ENCODE data around the gene CPT1A. TPM values are rescaled to one million over a fixed set of nuclear protein-coding genes. Genes with fewer than 3 reads are reported as not detected.

The CPT1A gene
- total RNA-seq, 2 experiments from 2014 or later = 11.3 to 13.2 TPM

- Mint-ChIP-seq H3K9me3 (no peaks in the 10 kb centered on the region), H3K27me3 (no peaks in the 10 kb centered on the region), H3K4me1 (ENCODE audit: low read depth) (no peaks in the 10 kb centered on the region), H3K4me3 (no peak overlapping the region), H3K27ac (no peak overlapping the region), H3K36me3 (ENCODE audit: low read depth) (peaks cover 23% of the 10 kb centered on the region)
- CTCF ChIA-PET = no interaction called here
- ATAC-seq (ENCODE audit: poor library complexity) = no peak
- Histone ChIP-seq H3K36me3 (ENCODE audit: insufficient read depth, low read length) (no peaks in the 10 kb centered on the region), H3K27ac (ENCODE audit: low read depth in 1 of 2, low read length in 2 of 2) (no peak overlapping the region), H3K27me3 (ENCODE audit: control insufficient read depth in 1 of 2, insufficient read depth in 2 of 2, low read length in 2 of 2) (no peaks in the 10 kb centered on the region), H3K4me3 (ENCODE audit: low read length) (no peak overlapping the region), H3K9me3 (ENCODE audit: control insufficient read depth in 1 of 2, insufficient read depth in 1 of 2, low read length in 2 of 2) (no peaks in the 10 kb centered on the region), H3K4me1 (ENCODE audit: insufficient read depth, low read length) (no peaks in the 10 kb centered on the region)
- intact Hi-C loops (cut with DNase I, micrococcal nuclease) = no loop called here
- POLR2A ChIA-PET = no interaction called here
- DNase-seq = no peak
- no peak for TF ChIP-seq CTCF (IDR thresholded peaks at IDR 0.05)
These were observed 107.6 kb downstream of the CPT1A start for GRCh38 chr11:68734111-68734510.

- ATAC-seq (ENCODE audit: poor library complexity) (no peak), DNase-seq (no peak)
- no peak for TF ChIP-seq CTCF (IDR thresholded peaks at IDR 0.05)
- Mint-ChIP-seq H3K27me3 (no peaks in the 10 kb centered on the region), H3K27ac (no peak overlapping the region), H3K4me1 (ENCODE audit: low read depth) (no peaks in the 10 kb centered on the region), H3K36me3 (ENCODE audit: low read depth) (no peaks in the 10 kb centered on the region), H3K4me3 (no peak overlapping the region), H3K9me3 (no peaks in the 10 kb centered on the region)
- POLR2A ChIA-PET = no interaction called here
- H3K9me3 ChIP-seq (ENCODE audit: control insufficient read depth in 1 of 2, insufficient read depth in 1 of 2, low read length in 2 of 2) = no peaks in the 10 kb centered on the region
- H3K27ac ChIP-seq (ENCODE audit: low read depth in 1 of 2, low read length in 2 of 2) = no peak overlapping the region
- H3K27me3 ChIP-seq (ENCODE audit: control insufficient read depth in 1 of 2, insufficient read depth in 2 of 2, low read length in 2 of 2) = no peaks in the 10 kb centered on the region
- no peaks in the 10 kb centered on the region for H3K36me3 ChIP-seq (ENCODE audit: insufficient read depth, low read length)
- intact Hi-C loops (cut with DNase I, micrococcal nuclease) = no loop called here
- no peak overlapping the region for H3K4me3 ChIP-seq (ENCODE audit: low read length)
- H3K4me1 ChIP-seq (ENCODE audit: insufficient read depth, low read length) = no peaks in the 10 kb centered on the region
- CTCF ChIA-PET = no interaction called here
These were observed 113.9 kb downstream of the CPT1A start for GRCh38 chr11:68727783-68728182.

- TF ChIP-seq CTCF (IDR thresholded peaks at IDR 0.05) = no peak
- H3K4me1 Mint-ChIP-seq (ENCODE audit: low read depth) = no peaks in the 10 kb centered on the region
- ATAC-seq (ENCODE audit: poor library complexity) (no peak), DNase-seq (peak in 1 of 14 experiments; percentile 7)
- Histone ChIP-seq H3K9me3 (ENCODE audit: control insufficient read depth in 1 of 2, insufficient read depth in 1 of 2, low read length in 2 of 2) (peaks cover 0 to 8% of the 10 kb centered on the region in 2 experiments), H3K27ac (ENCODE audit: low read depth in 1 of 2, low read length in 2 of 2) (no peak overlapping the region), H3K27me3 (ENCODE audit: control insufficient read depth in 1 of 2, insufficient read depth in 2 of 2, low read length in 2 of 2) (no peaks in the 10 kb centered on the region), H3K4me3 (ENCODE audit: low read length) (no peak overlapping the region), H3K4me1 (ENCODE audit: insufficient read depth, low read length) (no peaks in the 10 kb centered on the region), H3K36me3 (ENCODE audit: insufficient read depth, low read length) (no peaks in the 10 kb centered on the region)
- ChIA-PET POLR2A (no interaction called here), CTCF (no interaction called here)
- intact Hi-C loops (cut with DNase I, micrococcal nuclease) = no loop called here
- H3K9me3 Mint-ChIP-seq = peaks cover 9% of the 10 kb centered on the region
- peaks cover 23% of the 10 kb centered on the region for H3K36me3 Mint-ChIP-seq (ENCODE audit: low read depth)
- H3K4me3 Mint-ChIP-seq = no peak overlapping the region
- H3K27me3 Mint-ChIP-seq = no peaks in the 10 kb centered on the region
- no peak overlapping the region for H3K27ac Mint-ChIP-seq
These were observed 117.4 kb downstream of the CPT1A start for GRCh38 chr11:68724293-68724692.
